DOHH2 (cell line): ENCODE results near the gene TRAFD1.

Experiments used
- EZH2phosphoT487 ChIP-seq: fragments of 200-600 bp; sonication (generic); IDR thresholded peaks from 2 replicates; pipeline ENCODE4 v1.6.1; 2017; ENCODE audit warnings: borderline replicate concordance, mild to moderate bottlenecking, antibody characterized with exemption, low read length, moderate library complexity, mixed read lengths
- TF ChIP-seq, protein P1 (sequence below): fragments of 200-600 bp; sonication (generic); IDR thresholded peaks from one replicate; pipeline ENCODE4 v1.5.1; 2014; ENCODE audit warnings: antibody characterized with exemption, mild to moderate bottlenecking, low read depth, low read length; ENCODE audit not compliant: poor library complexity, severe bottlenecking

DNA sequence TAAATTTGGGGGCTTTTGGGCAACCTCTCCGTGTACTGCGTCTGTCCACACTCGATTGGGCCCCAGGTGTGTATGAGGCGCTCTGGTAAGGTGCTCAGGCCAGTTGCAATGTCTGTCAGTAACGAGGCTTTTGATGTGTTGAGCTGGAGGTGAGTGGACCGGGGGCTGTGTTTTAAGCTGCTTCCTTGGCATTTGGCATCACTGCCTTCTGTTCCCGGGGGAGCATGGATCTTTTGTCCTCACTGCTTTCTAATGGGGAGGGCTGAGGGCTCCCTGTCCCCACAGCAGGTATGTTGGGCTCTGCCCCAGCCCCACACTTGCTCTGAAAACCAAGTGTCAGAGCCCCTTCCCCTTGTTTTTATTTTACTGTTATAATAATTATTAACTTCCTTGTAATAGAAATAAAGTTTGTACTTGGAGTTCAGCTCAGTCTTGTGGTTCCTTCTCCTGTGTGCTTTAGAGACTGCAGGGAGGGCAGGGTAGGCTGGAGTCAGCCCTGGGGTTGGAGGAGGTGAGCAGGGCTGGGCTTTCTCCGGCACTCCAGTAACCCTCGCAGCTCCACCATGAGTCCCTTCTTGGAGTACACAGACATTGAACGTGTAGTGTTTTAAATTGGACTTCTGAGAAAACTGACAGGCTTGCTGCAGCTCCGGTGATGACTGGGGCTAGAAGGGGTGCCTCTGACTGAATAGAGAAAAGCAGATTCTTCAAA lies 28.0 kb downstream of the TRAFD1 start:
- TF ChIP-seq, protein P1, sequence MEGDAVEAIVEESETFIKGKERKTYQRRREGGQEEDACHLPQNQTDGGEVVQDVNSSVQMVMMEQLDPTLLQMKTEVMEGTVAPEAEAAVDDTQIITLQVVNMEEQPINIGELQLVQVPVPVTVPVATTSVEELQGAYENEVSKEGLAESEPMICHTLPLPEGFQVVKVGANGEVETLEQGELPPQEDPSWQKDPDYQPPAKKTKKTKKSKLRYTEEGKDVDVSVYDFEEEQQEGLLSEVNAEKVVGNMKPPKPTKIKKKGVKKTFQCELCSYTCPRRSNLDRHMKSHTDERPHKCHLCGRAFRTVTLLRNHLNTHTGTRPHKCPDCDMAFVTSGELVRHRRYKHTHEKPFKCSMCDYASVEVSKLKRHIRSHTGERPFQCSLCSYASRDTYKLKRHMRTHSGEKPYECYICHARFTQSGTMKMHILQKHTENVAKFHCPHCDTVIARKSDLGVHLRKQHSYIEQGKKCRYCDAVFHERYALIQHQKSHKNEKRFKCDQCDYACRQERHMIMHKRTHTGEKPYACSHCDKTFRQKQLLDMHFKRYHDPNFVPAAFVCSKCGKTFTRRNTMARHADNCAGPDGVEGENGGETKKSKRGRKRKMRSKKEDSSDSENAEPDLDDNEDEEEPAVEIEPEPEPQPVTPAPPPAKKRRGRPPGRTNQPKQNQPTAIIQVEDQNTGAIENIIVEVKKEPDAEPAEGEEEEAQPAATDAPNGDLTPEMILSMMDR: no peak
- TF ChIP-seq EZH2phosphoT487: no peak
